Posterior vena cava (tissue), 2 donors: ENCODE data around the gene CSF2. TPM values are rescaled to one million over a fixed set of nuclear protein-coding genes. Genes with fewer than 3 reads are reported as not detected.
A peak's percentile ranks its signal among the peaks of the same experiment; 100 is the strongest.
"Not testable (repeated sequence)": the region's sequence is repeated elsewhere in the genome, so short reads cannot be mapped to it uniquely, and the experiment has no call there.

Source experiments
- DNase-seq: peaks from one replicate; pipeline ENCODE4 v3.0.0-alpha.2; 2020; ENCODE audit warnings: low spot score
- intact Hi-C, 2 donors: fragments of 100-400 bp; cut with DNase I; formaldehyde crosslinking; loops; one replicate each; pipeline versions ENCODE4 v1.14.1 to v1.14.2; 2022 to 2023
- total RNA-seq, 2 donors: library from RNA; stranded (reverse); fragmentation: NEBNext Ultra II Directional; extraction: Animal tissue kit (Norgen Biotek cat#: 25700); gene quantifications; one replicate each; pipeline ENCODE4 v1.2.1, GENCODE V29; 2021
- donor health status: DM: yes; HTN: yes; CAD: no.
- donor health status: DM: yes; HTN: yes; CAD: no.

The CSF2 gene
- total RNA-seq, 2 donors from 2014 or later: not detected

DNA sequence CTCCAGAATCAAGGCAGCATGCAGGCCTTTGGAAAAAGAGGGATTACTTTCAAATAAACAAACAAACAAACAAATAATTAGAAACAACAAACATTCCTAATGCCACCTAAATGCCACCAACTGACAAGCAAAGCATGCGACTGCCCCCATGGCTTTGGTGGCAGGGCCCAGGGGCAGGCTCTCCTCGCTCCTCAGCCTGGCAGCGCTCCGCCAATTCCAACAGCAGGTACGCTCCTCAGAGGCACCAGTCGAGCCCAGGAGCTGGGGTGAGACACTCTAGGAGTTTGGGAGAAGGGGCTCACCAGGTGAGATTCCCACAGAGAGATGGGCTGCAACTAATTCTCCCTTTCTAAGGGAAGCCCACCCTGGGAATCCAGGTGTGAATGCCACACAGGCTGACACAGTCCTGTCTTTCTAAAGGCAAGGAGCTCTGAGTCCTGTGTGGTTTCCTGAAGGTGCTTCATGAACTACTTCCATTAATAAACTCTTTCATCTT lies 27.8 kb downstream of the CSF2 start:
- DNase-seq: peak; percentile 72
- intact Hi-C loops: no loop called here

DNA sequence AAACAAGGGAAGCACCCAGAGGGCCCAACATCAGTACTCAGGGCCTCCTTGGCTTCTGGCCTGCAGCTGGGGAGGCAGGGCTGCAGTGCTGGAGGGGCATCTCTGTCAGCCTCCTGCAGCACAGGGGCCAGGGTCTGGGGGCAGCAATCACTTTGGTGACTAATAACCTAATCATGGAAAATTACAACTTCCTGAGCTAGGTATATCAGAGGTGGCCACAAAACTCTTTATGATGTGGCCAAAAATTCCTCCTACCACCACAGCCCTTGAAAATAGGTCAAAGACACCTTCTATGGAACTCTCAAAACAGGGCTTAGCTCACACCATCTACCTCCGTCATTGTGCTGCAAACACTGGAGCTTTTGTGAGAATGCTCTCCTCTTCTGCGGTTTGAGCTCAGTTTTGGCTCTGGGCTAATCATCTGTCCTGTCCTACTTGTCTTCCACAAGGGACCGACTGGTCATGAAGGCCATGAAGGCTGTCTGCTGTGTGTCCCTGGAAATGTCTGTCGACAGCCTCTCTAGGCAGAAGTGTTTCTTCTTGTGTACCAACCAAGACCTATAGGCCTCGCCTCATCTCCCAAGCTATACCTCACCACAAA lies 28.6 kb downstream of the CSF2 start:
- intact Hi-C loops: no loop called here
- DNase-seq: no peak

GRCh38 chr5:132102944-132103331 lies 29.3 kb downstream of the CSF2 start:
- intact Hi-C loops: no loop called here
- DNase-seq: no peak

- DNase-seq: peak; percentile 96
- intact Hi-C loops: no loop called here
Measured at GRCh38 chr5:132103332-132103951, 29.9 kb downstream of the CSF2 start.

GRCh38 chr5:132103969-132104391 lies 30.4 kb downstream of the CSF2 start:
- intact Hi-C loops: no loop called here

DNA sequence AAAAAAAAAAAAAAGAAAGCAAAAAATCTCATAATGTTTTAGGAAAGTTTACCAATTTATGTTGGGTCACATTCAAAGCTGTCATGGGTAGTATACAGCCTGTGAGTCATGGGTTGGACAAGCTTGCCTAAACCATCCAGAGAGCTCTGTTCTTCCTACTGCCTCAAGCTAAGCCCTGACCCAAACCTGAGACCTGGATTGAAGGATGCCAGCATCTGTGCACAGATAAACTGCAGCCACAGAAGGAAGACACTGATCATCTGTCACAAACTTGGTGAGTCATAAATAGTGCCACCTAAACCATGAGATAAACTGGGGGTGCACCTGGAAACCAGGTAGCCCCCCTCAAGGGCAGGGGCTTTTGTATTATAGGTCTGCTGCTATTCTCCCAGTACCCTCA lies 31.0 kb downstream of the CSF2 start:
- DNase-seq: no peak
- intact Hi-C loops: no loop called here

More at GRCh38 chr5:132103969-132104391, 30.4 kb downstream of the CSF2 start:
- DNase-seq: no peak

DNA sequence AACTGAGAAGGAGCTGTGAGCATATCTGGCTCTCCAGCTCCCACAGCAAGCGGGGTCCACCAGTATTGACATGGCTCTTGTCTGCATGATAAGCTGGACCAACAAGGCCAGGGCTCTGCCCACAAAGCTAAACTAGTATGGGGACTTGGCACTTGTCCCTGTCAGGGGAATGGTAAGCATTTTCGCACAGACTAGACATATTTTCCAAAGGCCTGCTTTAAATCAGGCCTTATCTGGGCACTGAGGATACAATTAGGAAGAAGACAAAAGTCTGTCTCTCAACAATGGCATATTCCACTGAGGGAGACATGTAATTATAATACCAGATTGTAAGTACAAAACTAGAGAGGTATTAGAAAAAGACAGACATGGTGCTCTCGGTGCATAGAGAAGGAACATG lies 32.1 kb downstream of the CSF2 start:
- intact Hi-C loops: no loop called here
- DNase-seq: no peak

DNA sequence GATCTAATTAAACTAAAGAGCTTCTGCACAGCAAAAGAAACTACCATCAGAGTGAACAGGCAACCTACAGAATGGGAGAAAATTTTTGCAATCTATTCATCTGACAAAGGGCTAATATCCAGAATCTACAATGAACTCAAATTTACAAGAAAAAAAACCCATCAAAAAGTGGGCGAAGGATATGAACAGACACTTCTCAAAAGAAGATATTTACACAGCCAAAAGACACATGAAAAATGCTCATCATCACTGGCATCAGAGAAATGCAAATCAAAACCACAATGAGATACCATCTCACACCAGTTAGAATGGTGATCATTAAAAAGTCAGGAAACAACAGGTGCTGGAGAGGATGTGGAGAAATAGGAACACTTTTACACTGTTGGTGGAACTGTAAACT lies 34.9 kb downstream of the CSF2 start:
- intact Hi-C loops: not testable (repeated sequence)

DNA sequence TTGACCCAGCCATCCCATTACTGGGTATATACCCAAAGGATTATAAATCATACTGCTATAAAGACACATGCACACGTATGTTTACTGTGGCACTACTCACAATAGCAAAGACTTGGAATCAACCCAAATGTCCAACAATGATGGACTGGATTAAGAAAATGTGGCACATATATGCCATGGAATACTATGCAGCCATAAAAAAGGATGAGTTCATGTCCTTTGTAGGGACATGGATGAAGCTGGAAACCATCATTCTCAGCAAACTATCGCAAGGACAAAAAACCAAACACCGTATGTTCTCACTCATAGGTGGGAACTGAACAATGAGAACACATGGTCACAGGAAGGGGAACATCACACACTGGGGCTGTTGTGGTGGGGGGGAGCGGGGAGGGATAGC lies 35.4 kb downstream of the CSF2 start:
- intact Hi-C loops: not testable (repeated sequence)

More for the DNA sequence above, 34.9 kb downstream of the CSF2 start:
- DNase-seq: not testable (repeated sequence)

GRCh38 chr5:132109494-132110053 lies 36.0 kb downstream of the CSF2 start:
- no peak for DNase-seq
- intact Hi-C loops: no loop called here

More for the DNA sequence above, 35.4 kb downstream of the CSF2 start:
- not testable (repeated sequence) for DNase-seq

DNA sequence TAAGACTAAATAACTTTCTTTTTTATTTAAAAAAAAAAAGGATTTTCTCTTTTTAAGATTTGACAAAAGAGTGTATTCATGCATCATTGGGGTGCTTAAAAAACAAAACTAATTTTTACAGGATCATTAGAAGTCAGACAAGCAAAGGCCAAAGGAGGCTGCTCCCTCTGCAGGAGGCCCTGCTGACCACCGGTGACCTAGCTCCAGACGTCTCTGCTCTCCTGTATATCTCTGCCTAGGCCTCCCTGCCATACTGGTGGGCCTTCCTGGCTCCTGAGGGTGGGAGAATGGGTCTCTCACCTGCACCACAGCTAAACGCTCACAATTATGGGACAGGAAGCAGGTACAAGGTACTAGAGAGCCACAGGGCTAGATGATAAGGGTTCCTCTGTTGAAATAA lies 36.6 kb downstream of the CSF2 start:
- no peak for DNase-seq
- intact Hi-C loops: no loop called here

DNA sequence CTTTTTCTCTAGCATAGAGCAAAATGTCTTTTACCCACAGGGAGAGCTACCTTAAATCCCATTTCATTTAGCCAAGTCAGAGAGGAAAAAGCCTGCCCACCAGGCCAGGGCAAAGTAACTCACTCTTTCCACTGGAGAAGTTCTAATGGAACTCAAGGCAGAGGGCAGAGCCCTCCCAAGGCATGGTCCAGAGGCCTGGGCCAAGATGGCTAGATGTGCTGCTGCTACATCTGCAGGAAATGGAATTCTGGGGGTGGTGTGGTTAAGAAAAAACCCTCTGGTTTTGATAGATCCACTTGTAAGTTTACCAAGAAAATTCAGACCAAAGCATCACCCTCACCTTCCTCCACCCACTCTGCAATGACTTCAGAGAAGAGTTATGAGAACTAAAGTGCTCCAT lies 37.3 kb downstream of the CSF2 start:
- no peak for DNase-seq
- intact Hi-C loops: no loop called here

DNA sequence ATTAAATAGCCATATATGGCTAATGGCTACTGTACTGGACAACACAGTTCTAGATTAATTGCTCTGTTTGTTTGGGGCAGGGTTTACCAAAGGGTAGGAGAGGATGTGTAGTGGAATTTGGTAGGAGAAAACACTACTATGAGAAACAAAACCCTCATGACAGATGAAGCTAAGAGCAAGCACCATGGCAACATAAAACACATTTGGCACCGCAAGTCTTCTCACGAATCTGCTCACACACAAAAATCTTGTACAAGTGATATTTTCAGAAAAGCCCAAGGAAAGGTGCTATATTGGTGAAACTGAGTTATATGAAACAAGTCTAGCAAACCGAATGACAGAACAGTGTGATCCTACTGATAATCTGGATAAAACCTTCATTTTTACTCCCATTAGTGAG lies 38.5 kb downstream of the CSF2 start:
- intact Hi-C loops: no loop called here
- DNase-seq: no peak

DNA sequence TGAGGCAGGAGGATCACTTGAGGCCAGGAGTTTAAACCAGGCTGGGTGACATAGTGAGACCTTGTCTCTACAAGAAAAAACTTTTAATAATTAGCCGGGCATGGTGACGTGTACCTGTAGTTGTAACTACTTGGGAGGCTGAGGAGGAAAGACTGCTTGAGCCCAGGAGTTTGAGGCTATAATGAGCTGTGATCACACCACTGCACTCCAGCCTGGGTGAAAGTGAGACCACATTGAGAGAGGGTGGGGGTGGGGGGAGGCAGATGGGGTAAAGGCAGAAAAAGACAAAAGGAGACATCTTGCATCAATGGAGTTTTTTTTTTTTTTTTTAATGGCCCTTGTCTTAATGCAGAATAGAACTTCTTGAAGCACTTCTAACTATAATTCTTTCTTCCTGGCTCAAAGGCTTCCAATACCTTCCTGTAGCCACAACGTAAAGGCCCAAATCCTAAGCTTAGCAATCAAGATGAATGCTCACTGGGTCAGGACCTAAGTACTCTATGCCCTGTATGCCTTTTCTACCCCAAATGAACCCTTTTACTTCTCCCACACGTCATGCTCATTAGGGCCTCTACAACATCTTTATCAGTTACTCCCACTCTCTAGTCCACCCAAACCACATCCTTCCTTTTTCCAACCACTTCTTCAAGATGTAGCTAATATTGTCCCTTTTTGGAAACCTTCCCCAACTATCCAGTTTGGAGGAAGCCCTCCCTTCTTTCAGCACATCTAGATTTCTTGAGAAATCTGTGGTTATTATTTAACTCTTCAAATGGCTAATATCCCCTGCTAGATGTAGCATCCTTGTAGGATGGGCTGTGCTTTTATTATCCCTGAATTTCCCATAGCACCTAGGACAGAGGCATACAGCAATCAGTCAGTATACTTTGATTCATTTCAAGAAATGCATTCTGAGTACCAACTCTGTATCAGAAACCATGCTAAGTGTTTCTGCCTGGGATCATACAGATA lies 40.8 kb downstream of the CSF2 start:
- intact Hi-C loops: no loop called here
- DNase-seq: no peak

DNA sequence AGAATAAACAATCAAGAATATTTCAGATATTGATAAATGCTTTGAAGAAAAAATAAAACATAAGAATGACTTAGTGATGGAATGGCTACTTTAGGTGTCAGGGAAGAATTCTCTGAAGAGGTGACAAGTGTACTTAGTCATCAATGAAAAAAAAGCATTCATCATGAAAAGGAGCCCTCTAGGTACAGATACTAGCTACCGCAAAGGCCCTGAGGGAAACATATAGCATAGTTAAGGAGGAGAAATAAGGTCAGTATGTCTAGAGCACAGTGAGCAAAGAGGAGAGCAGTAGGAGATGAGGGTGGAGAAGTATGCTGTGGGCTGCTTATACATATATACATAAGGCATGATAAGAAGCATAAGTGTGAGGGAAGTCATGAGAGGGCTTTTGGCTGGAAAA lies 41.8 kb downstream of the CSF2 start:
- intact Hi-C loops: no loop called here
- no peak for DNase-seq

DNA sequence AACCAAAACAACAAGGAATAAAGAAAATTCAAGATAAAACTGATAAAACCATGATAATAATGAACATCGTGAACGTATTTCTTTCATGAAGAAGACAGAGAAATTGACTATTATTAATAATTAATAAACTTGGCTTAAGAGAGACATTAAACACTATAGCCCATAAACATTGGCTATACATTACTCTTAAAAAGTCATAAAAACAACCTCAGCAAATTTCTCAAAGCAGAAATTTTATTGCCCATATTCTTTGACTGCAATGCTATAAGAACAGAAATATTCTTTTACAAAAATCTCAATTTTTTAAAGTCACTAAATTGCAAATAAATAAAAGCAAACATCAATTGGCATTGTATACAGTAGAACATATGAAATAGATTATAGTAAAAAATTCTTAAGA lies 42.5 kb downstream of the CSF2 start:
- intact Hi-C loops: no loop called here
- no peak for DNase-seq

- DNase-seq, intact Hi-C loops: not testable (repeated sequence)
Measured at GRCh38 chr5:132116909-132117489, 43.4 kb downstream of the CSF2 start.

GRCh38 chr5:132120717-132121116 lies 47.1 kb downstream of the CSF2 start:
- DNase-seq, intact Hi-C loops: not testable (repeated sequence)

DNA sequence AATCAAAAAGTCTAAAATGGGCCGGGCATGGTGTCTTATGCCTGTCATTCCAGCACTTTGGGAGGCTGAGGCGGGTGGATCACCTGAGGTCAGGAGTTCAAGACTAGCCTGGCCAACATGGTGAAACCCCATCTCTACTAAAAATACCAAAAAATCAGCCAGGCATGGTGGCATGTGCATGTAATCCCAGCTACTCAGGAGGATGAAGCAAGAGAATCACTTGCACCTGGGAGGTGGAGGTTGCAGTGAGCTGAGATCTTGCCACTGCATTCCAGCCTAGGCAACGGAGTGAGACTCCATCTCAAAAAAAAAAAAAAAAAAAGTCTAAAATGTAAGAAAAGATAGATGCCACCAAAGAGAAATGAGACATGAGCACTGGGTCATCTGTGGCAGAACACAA lies 49.4 kb downstream of the CSF2 start:
- intact Hi-C loops, DNase-seq: not testable (repeated sequence)
